Endodermal cell (in vitro differentiated cells): Measurements from ENCODE around the gene TYSND1. TPM values are rescaled to one million over a fixed set of nuclear protein-coding genes. Genes with fewer than 3 reads are reported as not detected.

Experiments
- DNase-seq: peaks from one replicate; pipeline ENCODE4 v3.0.0-alpha.2; 2017
- H3K27ac ChIP-seq: 2 replicates; pipeline ENCODE4 v1.5.1; 2013; ENCODE audit warnings: mild to moderate bottlenecking, low read depth, low read length, moderate library complexity
- H3K27me3 ChIP-seq: 2 replicates; pipeline ENCODE4 v1.6.1; 2013; ENCODE audit warnings: mild to moderate bottlenecking, low read length, moderate library complexity; ENCODE audit not compliant: insufficient read depth, control insufficient read depth, poor library complexity, severe bottlenecking
- H3K36me3 ChIP-seq: 2 replicates; pipeline ENCODE4 v1.7.0; 2013; ENCODE audit warnings: mild to moderate bottlenecking, low read length, moderate library complexity; ENCODE audit not compliant: control insufficient read depth, insufficient read depth
- H3K4me1 ChIP-seq: one replicate; pipeline ENCODE4 v1.7.0; 2013; ENCODE audit warnings: low read length; ENCODE audit not compliant: control insufficient read depth, insufficient read depth
- H3K4me3 ChIP-seq: 2 replicates; pipeline ENCODE4 v1.5.1; 2013; ENCODE audit warnings: mild to moderate bottlenecking, low read length, moderate library complexity
- H3K9ac ChIP-seq: 2 replicates; pipeline ENCODE4 v1.6.1; 2013; ENCODE audit warnings: mild to moderate bottlenecking, low read length, moderate library complexity; ENCODE audit not compliant: poor library complexity, severe bottlenecking; ENCODE audit errors: extremely low read depth
- H3K9me3 ChIP-seq: 2 replicates; pipeline ENCODE4 v1.6.1; 2013; ENCODE audit warnings: mild to moderate bottlenecking, low read length, moderate library complexity; ENCODE audit not compliant: control insufficient read depth
- H3K27ac Mint-ChIP-seq: 2 replicates; pipeline ENCODE4 v1.8.0; 2020; ENCODE audit warnings: mixed read lengths
- H3K27me3 Mint-ChIP-seq: 2 replicates; pipeline ENCODE4 v1.8.0; 2021; ENCODE audit warnings: mild to moderate bottlenecking, mixed read lengths; ENCODE audit not compliant: insufficient read depth
- H3K36me3 Mint-ChIP-seq: 2 replicates; pipeline ENCODE4 v1.8.0; 2020; ENCODE audit warnings: low read depth, mixed read lengths
- H3K4me1 Mint-ChIP-seq: 2 replicates; pipeline ENCODE4 v1.8.0; 2020; ENCODE audit warnings: mixed read lengths
- H3K4me3 Mint-ChIP-seq: 2 replicates; pipeline ENCODE4 v1.8.0; 2020; ENCODE audit warnings: mild to moderate bottlenecking, moderate library complexity, mixed read lengths
- H3K9me3 Mint-ChIP-seq: 2 replicates; pipeline ENCODE4 v1.8.0; 2020; ENCODE audit warnings: mild to moderate bottlenecking, mixed read lengths
- CTCF ChIP-seq: fragments of 200-600 bp; sonication (generic); conservative IDR thresholded peaks from 2 replicates; pipeline ENCODE4 v1.5.0; 2021; ENCODE audit warnings: antibody characterized with exemption, mild to moderate bottlenecking
- WGBS, 2 experiments: methylation state at CpG; one replicate each; pipeline versions ENCODE4 v1.1.5 to v1.1.7; 2013; ENCODE audit warnings: missing lambda C conversion rate in 2 of 2, mixed read lengths in 1 of 2; ENCODE audit not compliant: insufficient coverage in 1 of 2, insufficient read length in 1 of 2; 5-methylcytosine and 5-hydroxymethylcytosine counted together
- total RNA-seq, 2 donors: library from RNA; stranded (reverse); fragmentation: NEBNext Ultra II Directional in 1 of 2; extraction: Animal tissue kit (Norgen Biotek cat#: 25700) in 1 of 2; gene quantifications; 2 replicates in 1 of 2; 3 replicates in 1 of 2; pipeline ENCODE4 v1.2.1, GENCODE V29; 2021

Gene TYSND1
- total RNA-seq, 2 donors from 2014 or later: 13.1 to 13.6 TPM

GRCh38 chr10:70122742-70123141 is 23.8 kb downstream of the TYSND1 start:
- Histone ChIP-seq H3K27ac (no peak overlapping the region), H3K36me3 (no peaks in the 10 kb centered on the region), H3K4me1 (no peaks in the 10 kb centered on the region), H3K4me3 (no peak overlapping the region), H3K9ac (no peak overlapping the region), H3K27me3 (no peaks in the 10 kb centered on the region), H3K9me3 (no peaks in the 10 kb centered on the region)
- Mint-ChIP-seq H3K27ac (no peak overlapping the region), H3K27me3 (no peaks in the 10 kb centered on the region), H3K9me3 (peaks cover 2% of the 10 kb centered on the region), H3K36me3 (peaks cover 17% of the 10 kb centered on the region), H3K4me3 (no peak overlapping the region), H3K4me1 (peaks cover 2% of the 10 kb centered on the region)
- WGBS, 2 experiments: 93 to 97% methylated on average over 4 to 5 of the region's 5 CpGs
- TF ChIP-seq CTCF: no peak
- no peak for DNase-seq

- WGBS, 2 experiments: 95 to 97% methylated on average over 6 to 11 of the region's 11 CpGs
- no peak overlapping the region for H3K27ac ChIP-seq
- Mint-ChIP-seq H3K27ac (no peak overlapping the region), H3K4me1 (peaks cover 2% of the 10 kb centered on the region), H3K36me3 (peaks cover 22% of the 10 kb centered on the region), H3K27me3 (no peaks in the 10 kb centered on the region), H3K9me3 (peaks cover 2% of the 10 kb centered on the region), H3K4me3 (no peak overlapping the region)
- H3K9me3 ChIP-seq: no peaks in the 10 kb centered on the region
- no peaks in the 10 kb centered on the region for H3K4me1 ChIP-seq
- DNase-seq: no peak
- TF ChIP-seq CTCF: no peak
- H3K9ac ChIP-seq: no peak overlapping the region
- no peaks in the 10 kb centered on the region for H3K36me3 ChIP-seq
- H3K27me3 ChIP-seq: no peaks in the 10 kb centered on the region
- H3K4me3 ChIP-seq: no peak overlapping the region
Observed at GRCh38 chr10:70121281-70121949, 25.1 kb downstream of the TYSND1 start.

- WGBS, 2 experiments: 93 to 100% methylated on average over 2 to 6 of the region's 6 CpGs
Observed at GRCh38 chr10:70120417-70120816, 26.1 kb downstream of the TYSND1 start.

More at GRCh38 chr10:70120417-70120816, 26.1 kb downstream of the TYSND1 start:
- no peak for DNase-seq
- H3K4me1 ChIP-seq: no peaks in the 10 kb centered on the region
- Mint-ChIP-seq H3K36me3 (peaks cover 22% of the 10 kb centered on the region), H3K9me3 (peaks cover 2% of the 10 kb centered on the region), H3K27me3 (no peaks in the 10 kb centered on the region), H3K27ac (no peak overlapping the region), H3K4me1 (peaks cover 8% of the 10 kb centered on the region), H3K4me3 (no peak overlapping the region)
- no peaks in the 10 kb centered on the region for H3K9me3 ChIP-seq
- H3K36me3 ChIP-seq: no peaks in the 10 kb centered on the region
- H3K9ac ChIP-seq: no peak overlapping the region
- TF ChIP-seq CTCF: no peak
- no peak overlapping the region for H3K4me3 ChIP-seq
- H3K27me3 ChIP-seq: no peaks in the 10 kb centered on the region
- H3K27ac ChIP-seq: no peak overlapping the region
